HS-27A (cell line): ENCODE results near the gene PLA2G1B.

ENCODE experiments used
- DNase-seq: peaks from one replicate; pipeline ENCODE4 v3.0.0-alpha.2; 2012; ENCODE audit warnings: low read depth, missing footprints

PLA2G1B gene

DNA sequence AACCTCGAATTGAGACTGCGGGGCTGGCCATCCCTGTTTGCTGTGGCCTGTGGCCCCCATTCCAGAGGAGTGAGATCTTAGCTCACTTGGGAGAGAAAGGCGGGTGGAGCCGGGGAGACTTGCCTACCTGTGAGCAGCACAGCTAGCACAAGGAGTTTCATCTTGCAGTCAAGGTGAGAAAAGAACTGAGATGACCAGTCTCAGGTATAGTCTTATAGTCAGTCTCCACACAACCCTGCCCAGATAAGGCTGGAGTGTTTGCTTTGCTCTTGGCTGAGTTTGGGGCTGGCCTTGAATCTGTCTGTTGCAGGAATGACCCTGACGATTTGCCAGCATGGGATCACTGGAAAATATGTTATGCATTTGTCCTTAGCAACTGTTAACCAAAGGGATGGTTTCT is at the start of gene PLA2G1B:
Gene PLA2G1B (minus strand): TSS at position 187 of the 400 bp plus-strand sequence. CDS start 26 bp downstream, at position 161.
- no peak for DNase-seq

DNA sequence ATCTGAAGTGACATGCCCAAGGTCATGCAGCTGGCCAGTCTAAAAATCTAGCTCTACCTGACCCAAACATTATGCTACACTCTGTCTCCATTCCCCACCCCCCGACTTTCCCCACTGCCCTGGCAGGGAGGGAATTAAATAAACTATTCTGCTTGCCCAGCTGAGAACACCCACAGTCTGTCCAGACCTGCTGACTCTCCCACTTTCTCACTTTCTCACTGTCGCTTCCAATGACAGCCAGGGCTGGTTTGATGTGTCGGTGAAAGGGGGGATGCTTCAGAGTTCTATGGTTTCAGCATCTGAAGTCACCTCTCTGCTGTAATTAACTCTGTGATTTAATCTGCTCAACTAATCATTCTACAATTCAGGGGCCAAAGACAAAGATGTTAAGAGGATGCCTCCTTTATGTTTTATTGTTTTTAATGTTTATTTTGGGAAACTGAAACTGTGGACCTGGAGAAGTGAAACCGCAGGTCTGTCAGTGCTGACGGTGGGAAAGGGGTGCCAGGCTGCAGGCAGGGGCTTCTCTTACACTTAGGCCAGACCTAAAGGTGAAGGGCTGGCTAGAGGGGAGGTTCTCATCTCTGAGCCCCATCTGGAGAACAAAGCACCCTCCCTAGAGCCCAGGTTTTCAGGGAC is 49.5 kb upstream of the PLA2G1B start:
- DNase-seq: no peak

DNA sequence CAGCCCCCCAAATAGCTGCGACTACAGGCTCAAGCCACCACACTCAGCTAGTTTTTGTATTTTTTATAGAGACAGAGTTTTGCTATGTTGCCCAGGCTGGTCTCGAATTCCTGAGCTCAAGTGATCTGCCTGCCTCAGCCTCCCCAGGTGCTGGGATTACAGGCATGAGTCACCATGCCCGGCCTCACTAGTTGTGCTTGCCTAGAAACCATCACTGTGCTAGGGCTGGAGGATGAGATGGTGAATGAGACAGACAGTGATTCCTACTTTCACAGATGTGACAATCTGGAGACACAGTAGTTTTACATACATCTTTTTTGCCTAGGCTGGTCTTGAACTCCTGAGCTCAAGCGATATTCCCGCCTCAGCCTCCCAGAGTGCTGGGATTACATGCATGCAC is 48.8 kb upstream of the PLA2G1B start:
- DNase-seq: no peak

DNA sequence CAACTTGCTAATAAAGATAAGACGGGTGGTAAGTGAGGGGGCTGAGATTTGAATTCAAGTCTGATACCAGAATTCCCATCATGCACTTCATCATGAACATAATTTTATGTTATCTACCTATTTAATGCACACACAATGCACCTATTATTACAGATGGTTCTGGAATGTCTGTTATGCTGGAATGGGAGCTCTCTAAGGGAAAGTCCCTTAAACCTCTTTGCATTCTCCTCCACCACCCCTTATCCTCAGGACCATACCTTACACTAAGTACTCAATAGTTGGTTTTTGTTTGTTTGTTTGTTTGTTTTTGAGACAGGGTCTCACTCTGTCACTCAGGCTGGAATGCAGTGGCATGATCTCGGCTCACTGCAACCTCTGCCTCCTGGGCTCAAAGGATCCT is 48.4 kb upstream of the PLA2G1B start:
- no peak for DNase-seq

DNA sequence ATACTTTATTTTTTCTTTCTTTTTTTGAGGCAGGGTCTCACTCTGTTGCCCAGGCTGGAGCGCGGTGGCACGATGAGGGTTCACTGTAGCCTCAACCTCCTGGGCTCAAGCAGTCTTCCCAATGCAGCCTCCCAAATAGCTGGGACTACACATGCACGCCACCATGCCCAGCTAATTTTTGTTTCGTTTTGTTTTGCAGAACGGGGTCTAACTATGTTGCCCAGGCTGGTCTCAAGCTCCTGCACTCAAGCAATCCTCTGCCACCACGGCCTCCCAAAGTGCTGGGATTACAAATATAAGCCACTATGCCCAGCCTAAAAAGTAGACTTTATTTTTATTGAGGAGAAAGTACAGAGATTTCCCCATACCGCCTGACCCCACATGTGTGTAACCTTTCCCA is 46.1 kb upstream of the PLA2G1B start:
- no peak for DNase-seq

DNA sequence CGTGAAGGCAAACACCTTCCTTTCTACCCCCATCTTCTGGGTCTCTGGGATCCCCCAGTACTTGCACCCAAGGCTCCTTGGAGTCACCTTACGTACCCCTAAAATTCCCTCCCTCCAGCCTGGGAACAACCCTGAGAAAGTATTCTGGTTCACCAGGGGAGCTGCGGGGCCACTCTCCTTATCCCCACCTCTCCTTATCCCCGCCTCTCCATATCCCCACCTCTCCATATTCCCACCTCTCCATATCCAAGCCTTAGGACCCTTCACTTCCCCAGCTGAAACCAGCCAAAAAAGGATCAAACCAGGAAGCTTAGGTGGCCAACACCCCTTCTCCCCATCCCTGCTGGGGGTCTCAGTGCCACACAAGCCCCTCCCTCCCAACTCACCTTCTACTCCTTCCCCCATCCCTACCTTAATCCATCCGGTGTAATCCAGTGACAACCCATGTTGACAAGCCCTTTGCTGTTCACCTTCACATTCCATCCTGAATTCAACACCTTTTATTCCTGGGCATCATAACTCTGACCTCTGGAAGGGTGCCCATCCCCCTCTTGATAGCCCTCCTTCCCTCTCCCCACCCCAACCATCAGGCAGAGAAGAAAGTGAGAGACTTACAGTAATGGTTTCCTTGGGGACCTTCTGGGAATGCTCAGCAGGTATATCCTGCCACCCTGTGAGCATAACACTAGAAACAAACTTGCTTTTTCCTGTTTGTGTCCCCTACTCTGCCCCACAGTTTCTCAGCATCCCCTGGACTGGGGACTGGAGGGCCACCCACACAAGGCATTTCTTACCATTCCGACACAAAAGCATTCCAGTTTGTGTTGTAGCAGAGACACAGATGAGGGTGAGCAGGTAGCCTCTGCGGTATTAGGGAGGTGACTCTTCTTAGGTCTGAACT is 43.0 kb upstream of the PLA2G1B start:
- no peak for DNase-seq

DNA sequence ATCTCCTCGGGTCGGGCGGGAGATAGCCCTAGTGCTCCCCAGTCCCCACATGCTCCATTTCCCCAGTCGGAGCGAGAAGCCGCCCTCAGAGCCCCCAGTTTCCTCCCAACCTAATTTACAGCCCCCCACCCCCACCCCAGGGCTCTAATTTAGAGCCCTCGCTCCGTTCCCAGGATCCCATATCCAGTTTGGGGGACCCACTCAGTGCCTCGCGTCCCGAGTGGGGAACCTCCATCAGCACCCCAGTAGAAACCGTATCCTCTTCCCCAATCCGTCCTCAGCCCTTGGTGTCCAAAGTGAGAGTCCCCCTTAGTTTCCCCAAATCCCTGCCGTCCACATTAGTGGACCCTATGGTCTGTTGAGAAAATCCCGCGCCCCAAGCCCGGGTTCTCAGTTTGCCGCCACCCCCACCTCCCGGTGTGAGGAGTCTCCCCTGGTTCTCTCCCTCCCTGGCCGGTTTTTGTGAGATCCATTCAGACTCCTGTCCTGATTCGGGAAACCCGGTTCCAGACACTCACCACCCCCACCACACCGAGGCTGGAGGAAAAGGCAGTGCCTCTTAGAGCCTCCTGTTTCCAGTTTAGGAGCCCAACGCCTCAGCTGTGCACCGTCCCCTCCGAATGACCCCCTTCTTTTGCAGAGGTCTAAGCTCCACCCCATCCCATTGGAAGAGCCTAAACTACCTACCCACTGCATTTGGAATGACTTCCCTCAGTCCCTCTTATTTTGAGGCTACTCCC is 42.2 kb upstream of the PLA2G1B start:
- no peak for DNase-seq

DNA sequence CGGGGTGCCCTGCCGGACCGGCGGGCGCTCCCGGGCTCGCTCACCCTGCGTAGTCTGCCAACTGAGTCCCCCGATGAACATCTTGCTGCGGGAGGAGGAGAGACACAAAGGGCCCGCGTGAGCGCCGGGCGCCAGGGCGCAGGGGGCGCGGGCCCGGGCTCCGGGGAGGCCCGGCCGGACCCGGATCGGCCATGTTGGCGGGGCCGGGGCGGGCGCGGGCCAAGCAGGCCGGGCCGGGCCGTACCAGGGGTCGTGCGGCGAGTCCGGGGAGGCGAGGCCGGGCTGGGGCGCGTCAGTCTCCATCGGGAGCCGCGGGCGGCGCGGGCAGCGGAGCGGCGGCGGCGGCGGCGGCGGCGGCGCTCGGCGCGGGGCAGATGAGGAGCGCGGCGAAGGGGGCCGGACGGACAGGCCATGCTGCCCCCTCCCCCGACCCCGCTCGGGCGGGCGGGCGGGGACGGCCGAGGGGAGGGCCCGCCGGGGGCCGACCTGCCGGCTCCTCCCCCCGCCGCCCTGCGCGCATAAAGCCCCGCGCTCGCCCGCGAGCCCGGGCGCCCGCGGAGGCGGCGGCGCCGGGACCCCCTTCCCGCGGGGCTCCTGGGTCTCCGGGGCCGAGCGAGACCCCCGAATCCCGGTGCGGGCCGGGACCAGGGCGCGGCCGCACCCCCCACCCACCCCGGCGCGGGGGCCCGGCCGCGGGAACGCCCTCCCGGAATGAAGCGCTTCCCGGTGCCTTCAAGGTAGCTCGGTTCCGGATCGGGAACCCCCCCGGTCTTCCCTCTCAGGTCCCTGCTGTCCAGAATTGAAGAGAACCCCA is 41.4 kb upstream of the PLA2G1B start, which contains the start of gene MSI1:
Gene MSI1 (minus strand): TSS at position 376 of the 814 bp plus-strand sequence. CDS start 73 bp downstream, at position 303.
- DNase-seq: no peak

DNA sequence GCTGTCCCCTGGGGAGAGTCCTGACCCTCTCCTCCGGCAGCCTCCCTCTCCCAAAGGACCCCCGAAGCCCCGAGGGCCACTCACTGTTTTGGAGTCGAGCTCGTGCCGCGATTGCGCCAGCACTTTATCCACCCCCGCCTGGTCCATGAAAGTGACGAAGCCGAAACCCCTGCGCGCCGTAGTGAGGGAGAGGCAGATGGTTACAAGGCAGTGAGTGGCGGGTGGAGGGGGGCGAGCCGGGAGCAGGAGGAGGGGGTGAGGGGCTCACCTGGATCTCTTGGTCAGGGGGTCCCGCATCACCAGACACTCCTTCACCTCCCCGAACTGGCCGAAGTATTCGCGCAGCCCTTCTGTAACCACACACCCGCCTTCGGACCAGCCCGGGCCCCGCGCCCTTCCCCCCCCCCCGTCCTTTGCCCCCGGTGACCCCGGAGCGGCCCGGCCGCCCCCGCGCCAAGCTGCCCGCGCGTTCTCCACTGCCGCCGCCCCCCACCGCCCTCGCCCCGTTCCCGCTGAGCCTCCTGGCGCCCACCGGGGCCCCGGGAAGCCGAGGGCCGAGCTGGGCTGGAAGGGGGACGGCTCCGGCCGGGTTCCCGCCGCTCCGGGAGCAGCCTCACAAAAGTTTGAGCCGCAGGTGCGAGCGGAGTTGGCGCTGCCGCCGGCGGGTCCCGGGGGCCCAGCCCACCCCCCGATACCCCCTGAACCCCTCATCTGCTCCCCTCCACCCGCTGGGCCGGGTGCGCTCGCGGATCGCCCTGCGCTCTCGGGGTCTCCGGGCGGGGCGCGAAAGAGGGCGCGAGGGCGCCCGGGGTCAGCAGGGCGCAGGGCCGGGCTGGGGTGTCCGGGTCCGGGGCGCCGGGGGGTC is 40.6 kb upstream of the PLA2G1B start:
- DNase-seq: no peak

DNA sequence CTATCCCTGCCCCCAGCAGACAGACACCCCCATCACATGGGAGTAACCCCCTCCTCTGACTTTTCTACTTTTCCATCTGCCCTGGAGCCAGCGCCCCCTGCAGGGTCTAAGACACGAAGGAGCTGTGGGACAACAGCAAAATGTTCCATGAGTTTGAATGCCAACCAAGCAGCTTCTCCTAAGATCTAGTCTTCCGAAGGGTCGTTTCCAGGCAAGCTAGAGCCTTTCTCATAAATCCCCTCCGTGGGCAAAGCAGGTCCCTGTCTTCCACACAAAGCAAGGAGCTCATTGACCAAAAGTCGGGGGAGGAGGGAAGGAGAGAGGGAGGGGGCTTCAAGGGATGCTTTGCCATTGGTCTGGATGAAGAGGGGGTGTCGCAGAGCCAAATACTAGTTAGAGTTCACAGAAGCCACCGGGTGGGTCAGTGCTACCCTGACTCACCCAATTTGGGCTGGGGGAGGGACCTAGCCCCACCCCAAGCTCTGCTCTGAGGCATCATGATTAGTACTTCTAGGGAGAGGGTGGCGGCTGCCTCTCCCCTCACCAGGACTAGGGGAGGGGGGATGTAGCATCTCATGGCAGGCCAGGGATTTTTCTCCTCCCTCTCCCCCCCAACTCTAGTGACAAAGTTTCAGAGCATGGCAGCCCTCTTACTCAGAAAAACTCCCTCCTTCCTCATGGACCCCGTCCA is 39.8 kb upstream of the PLA2G1B start:
- no peak for DNase-seq

DNA sequence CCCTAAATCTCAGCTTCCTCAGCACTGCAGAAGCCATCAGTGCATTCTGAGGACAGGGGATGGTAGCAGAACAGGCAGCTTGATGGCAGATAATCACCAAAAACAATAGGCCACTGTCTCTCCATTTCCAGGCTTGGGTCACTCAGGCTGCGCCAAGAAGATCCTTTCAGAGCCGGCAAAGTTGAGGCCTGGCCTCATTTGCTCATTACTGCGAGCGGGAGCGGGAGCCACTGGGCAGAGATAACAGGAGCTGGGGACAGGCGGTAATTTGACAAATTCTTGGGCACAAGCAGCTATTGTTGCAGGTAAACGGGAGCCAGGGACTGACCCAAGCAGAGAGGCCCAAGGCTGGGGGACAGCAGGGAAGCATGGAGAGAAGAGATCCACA is 39.3 kb upstream of the PLA2G1B start:
- DNase-seq: no peak

DNA sequence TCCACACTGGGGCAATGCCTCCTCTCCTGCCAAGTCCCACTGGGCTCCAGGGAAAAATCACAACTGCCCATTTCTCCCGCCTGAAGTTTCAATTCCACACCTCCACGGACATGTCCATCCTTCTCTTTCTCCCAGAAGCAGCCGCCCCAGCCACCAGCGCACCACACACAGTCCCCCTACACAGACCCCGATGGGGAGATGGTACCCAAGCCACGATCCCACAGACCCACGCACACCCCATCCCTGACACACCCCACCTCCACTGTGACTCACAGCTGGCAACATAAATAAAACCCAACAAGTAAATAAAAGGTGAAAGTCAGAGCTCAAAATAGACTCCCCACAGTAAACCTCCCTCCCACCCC is 38.7 kb upstream of the PLA2G1B start:
- no peak for DNase-seq

DNA sequence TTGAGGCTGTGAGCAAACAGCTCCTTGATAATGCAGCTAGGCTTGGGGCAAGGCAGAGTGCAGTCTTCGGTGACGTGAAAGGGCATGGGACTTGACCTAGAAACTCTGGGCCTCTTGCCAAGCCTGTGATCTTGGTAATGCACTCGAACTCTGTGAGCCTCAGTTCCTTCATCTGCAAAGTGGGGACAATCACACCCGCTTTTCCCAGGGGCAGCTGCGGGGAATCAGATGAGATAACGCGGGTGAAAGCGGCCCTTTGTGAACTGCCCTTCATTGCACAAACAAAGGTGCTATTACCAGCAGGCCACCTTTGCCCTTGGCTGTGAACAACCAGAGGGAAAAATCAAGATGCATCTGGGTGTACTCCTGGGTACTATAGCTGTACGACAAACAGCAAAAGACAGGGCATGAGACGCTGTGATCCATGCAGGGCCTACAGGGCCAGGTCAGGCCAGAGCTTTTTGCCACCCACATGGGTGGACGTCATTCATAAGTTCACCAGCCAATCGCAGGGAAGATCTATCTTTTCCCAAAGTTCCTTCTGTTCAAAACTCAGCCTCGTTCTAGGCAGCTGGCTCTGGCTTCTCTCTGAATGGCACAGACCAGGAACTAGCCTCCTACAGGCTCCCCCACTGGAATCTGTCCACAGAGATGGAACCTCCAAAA is 38.2 kb upstream of the PLA2G1B start:
- DNase-seq: no peak

DNA sequence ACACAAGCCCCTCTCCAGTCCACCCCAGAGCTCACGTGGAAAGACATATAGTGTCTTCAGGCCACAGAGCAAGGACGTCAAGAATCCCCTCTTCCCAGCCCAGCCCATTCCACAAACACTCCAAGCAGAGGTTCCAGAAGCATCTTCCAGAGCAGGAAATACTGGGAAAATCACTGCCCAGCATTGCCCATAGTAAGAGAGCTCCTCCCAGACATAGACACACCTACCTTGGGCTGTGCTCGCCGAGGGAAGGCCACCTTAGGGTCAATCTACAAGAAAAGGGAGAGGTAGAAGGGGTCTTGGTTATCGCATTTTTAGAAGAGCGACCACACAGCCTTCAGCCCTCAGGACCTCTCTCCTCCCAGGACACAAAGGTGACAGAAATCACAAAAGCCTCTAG is 36.9 kb upstream of the PLA2G1B start:
- DNase-seq: no peak

DNA sequence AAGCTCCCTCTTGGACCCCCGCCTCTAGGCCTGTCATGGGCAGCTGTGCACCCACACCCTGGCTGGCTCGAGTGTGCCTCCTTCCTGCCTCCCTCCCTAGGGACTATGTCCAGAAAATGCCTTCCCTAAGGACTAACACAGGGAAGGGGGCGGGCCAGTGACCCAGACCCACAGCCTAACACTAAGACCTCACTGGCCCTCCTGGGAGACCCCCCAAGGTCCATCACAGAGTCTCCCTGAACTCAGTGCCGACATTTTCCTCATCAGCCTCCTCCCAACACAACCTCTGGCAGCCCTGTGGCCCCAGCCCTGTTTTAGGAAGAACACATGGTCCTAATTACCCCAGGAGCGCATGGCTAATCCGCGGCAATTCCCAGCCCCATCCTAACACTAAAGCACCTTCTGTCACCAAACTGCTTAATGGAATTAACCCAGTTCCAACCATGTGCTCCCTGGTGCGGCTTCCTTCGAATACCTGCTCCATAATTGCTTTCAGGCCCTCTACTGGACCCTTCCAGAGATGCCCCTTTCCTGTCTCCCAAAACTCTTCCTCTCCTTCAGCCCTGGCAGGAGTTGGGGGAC is 35.8 kb upstream of the PLA2G1B start:
- no peak for DNase-seq

DNA sequence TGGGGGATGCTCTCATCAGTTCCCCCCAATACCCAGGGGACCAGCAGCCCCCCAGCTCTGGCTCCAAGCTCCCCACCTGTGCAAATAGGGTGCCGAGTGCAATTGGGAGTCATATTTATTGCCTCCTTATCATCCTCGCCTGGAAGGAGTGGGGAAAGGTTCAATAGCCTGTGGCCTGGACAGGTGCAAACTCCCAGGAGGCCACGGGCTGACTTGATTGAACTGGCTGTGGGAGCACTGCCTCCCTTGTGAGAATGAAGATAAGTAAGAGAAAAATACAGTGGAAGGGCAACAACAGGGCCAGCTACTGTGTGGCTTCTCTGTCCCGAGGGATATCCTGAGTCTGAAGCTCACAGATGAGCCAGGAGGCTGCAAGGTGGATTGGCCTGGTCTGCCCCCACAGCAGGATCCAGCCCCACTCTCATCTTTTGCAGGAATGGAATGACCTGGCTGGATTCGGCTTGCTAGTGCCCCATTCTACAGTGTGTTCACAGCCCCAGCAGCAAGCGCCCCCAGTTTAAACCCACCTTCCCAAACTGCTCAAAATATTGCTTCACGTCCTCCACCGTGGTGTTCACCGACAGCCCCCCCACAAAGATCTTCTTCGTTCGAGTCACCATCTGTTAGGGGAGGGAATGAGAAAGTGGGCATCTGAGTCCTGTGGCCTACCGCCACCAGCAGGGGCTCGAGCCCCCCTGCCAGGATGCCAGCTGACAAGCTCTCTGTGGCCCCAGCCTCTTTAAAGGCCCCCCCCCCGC is 35.1 kb upstream of the PLA2G1B start:
- no peak for DNase-seq

DNA sequence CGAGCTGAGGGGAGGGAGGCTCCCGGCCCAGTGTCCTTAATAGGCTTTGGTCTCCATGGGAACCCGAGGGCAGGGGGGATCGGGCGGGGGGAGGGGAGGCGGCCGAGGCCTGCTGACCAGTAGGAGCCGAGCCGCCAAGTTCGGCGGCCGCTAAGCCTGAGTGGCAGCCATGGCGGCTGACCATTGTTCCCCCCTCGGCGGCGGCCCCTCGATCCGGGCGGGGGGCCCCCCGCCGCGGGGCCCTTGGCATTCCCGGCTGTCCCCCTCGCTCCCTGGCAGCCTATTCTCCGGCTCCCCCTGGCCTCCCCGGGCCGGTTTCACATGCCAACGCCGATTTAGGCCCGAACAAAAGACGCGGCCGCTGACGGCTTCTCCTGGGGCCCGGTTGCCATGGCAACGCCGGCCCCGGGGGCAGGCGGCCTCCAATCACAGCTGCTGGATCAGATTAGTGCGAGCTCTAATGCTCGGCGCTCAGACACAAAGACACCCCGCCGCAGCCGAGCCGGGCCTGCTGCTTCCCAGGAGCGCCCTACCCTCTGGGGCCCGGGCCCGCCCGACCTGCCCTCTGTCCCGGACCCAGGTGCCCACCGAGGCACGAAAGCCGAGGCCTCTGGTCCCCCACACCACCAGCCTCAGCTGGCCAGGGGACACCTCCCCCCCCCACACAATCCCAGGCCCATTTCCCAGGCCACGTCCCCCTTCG is 34.1 kb upstream of the PLA2G1B start:
- no peak for DNase-seq

DNA sequence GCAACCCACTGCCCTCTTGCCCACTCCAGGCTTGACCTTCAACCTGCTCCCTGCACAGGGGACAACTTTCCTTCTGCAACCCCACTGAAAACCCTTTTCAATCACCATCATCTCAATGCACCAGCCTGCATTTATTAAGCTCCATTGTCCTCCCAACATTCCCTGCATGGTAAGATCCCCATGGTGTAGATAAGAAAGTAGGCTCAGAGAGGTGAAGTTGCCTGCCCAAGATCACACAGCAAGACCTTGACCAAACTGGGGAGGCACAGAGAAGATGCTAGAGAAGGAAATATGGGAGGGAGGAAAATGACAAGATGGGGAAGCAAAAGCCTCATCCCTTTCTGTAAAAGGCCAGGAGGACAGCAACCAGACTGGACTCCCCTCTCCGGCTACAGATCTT is 31.5 kb upstream of the PLA2G1B start:
- no peak for DNase-seq
